HCT116 (cell line): Measurements from ENCODE around the gene DPF3. TPM values are rescaled to one million over a fixed set of nuclear protein-coding genes. Genes with fewer than 3 reads are reported as not detected.

ENCODE experiments used
- ATAC-seq: fragments of 200-7000 bp; cut with Tn5 transposase; 2 replicates; pipeline ENCODE4 v1.9.1; 2020; ENCODE audit warnings: mild to moderate bottlenecking, moderate library complexity
- BruUV-seq: library from RNA; stranded (reverse); fragments of 400-500 nt; replicated peaks from 2 replicates; lab custom pipeline; 2021; lab: Mats Ljungman, UMichigan
- CTCF ChIA-PET: fragments of 300-600 bp; sonication (Branson Sonifier 250); formaldehyde crosslinking; loops from one replicate; lab custom pipeline; 2021; ENCODE audit warnings: antibody characterized with exemption; lab: Charles Lee
- POLR2A ChIA-PET: fragments of 300-600, 350-600 bp; sonication (Branson Sonifier 250); formaldehyde crosslinking; loops from one replicate; lab custom pipeline; 2021; ENCODE audit warnings: antibody characterized with exemption; lab: Charles Lee
- RAD21 ChIA-PET, 2 experiments: fragments of 300-600 bp; sonication (Branson Sonifier 250); formaldehyde crosslinking; loops; one replicate each; lab custom pipeline; 2023; ENCODE audit warnings: low total read pairs in 2 of 2; ENCODE audit not compliant: uncharacterized antibody in 2 of 2, unreplicated experiment in 2 of 2, low non-redundant PET in 1 of 2; lab: Charles Lee
- DNase-seq: peaks from one replicate; pipeline ENCODE4 v3.0.0-alpha.2; 2010; ENCODE audit warnings: low read depth, low spot score
- H2AFZ ChIP-seq: fragments of 200-600 bp; shearing (Covaris generic), sonication (generic); 2 replicates; pipeline ENCODE4 v1.6.1; 2017; ENCODE audit warnings: low read depth, mixed run types, mixed read lengths, antibody characterized with exemption, low read length; ENCODE audit not compliant: poor library complexity, severe bottlenecking
- H3K27ac ChIP-seq: 2 replicates; pipeline ENCODE4 v1.5.1; 2012; ENCODE audit warnings: low read depth, low read length
- H3K27me3 ChIP-seq: fragments of 200-600 bp; sonication (generic); 2 replicates; pipeline ENCODE4 v1.6.1; 2016; ENCODE audit warnings: mixed run types, low read length, mixed read lengths; ENCODE audit not compliant: insufficient read depth
- H3K36me3 ChIP-seq, 2 experiments: fragments of 200-500 bp in 1 of 2; fragments of 200-600 bp in 1 of 2; sonication (Bioruptor generic) in 1 of 2; sonication (generic) in 1 of 2; 2 replicates each; pipeline versions ENCODE4 v1.5.1 to v1.6.1; 2014 to 2016; ENCODE audit warnings: low read length in 2 of 2, inconsistent platforms in 1 of 2, mixed read lengths in 1 of 2, mixed run types in 1 of 2; ENCODE audit not compliant: insufficient read depth in 2 of 2, control insufficient read depth in 1 of 2
- H3K4me1 ChIP-seq, 2 experiments: fragments of 200-600 bp in 1 of 2; sonication (generic) in 1 of 2; 2 replicates each; pipeline versions ENCODE4 v1.5.1 to v1.6.1; 2012 to 2017; ENCODE audit warnings: low read length in 2 of 2, inconsistent platforms in 1 of 2, mild to moderate bottlenecking in 1 of 2, mixed read lengths in 1 of 2, mixed run types in 1 of 2, moderate library complexity in 1 of 2; ENCODE audit not compliant: insufficient read depth in 2 of 2, control insufficient read depth in 1 of 2
- H3K4me2 ChIP-seq: fragments of 200-600 bp; sonication (generic); 2 replicates; pipeline ENCODE4 v1.6.1; 2017; ENCODE audit warnings: mixed run types, low read length, mixed read lengths
- H3K4me3 ChIP-seq, 2 experiments: fragments of 200-600 bp in 1 of 2; sonication (generic) in 1 of 2; replicated peaks in 1 of 2; 2 replicates each; pipeline ENCODE4 v1.5.1; 2011 to 2016; ENCODE audit warnings: low read length in 2 of 2, control low read depth in 1 of 2, low read depth in 1 of 2, mild to moderate bottlenecking in 1 of 2, mixed read lengths in 1 of 2, mixed run types in 1 of 2
- H3K79me2 ChIP-seq: fragments of 200-600 bp; sonication (generic); 2 replicates; pipeline ENCODE4 v1.6.1; 2017; ENCODE audit warnings: mild to moderate bottlenecking, mixed run types, low read length, moderate library complexity, mixed read lengths; ENCODE audit not compliant: insufficient read depth
- H3K9ac ChIP-seq: fragments of 200-600 bp; sonication (generic); 2 replicates; pipeline ENCODE4 v1.6.1; 2016; ENCODE audit warnings: low read length, mixed read lengths
- H3K9me2 ChIP-seq: fragments of 200-600 bp; sonication (generic), shearing (Covaris generic); 2 replicates; pipeline ENCODE4 v1.6.1; 2017; ENCODE audit warnings: mixed run types, mild to moderate bottlenecking, moderate library complexity; ENCODE audit not compliant: insufficient read depth
- H3K9me3 ChIP-seq, 2 experiments: fragments of 200-500 bp in 1 of 2; fragments of 200-600 bp in 1 of 2; sonication (Bioruptor generic) in 1 of 2; sonication (generic) in 1 of 2; 2 replicates each; pipeline ENCODE4 v1.6.1; 2014 to 2017; ENCODE audit warnings: low read length in 2 of 2, mixed read lengths in 2 of 2, inconsistent platforms in 1 of 2, low read depth in 1 of 2, mild to moderate bottlenecking in 1 of 2, mixed run types in 1 of 2, moderate library complexity in 1 of 2; ENCODE audit not compliant: control insufficient read depth in 1 of 2, insufficient read depth in 1 of 2
- H4K20me1 ChIP-seq: fragments of 200-600 bp; sonication (generic), shearing (Covaris generic); 2 replicates; pipeline ENCODE4 v1.6.1; 2017; ENCODE audit warnings: mixed run types, mild to moderate bottlenecking, moderate library complexity; ENCODE audit not compliant: insufficient read depth
- CTCF ChIP-seq, 3 experiments: fragments of 200-600 bp in 1 of 3; sonication (generic) in 1 of 3; IDR thresholded peaks in 2 of 3; conservative IDR thresholded peaks in 1 of 3; 2 replicates each; pipeline ENCODE4 v1.5.1; 2012 to 2017; ENCODE audit warnings: low read depth in 2 of 3, low read length in 2 of 3, antibody characterized with exemption in 1 of 3, borderline replicate concordance in 1 of 3, control low read depth in 1 of 3, mild to moderate bottlenecking in 1 of 3, mixed read lengths in 1 of 3, mixed run types in 1 of 3, moderate library complexity in 1 of 3; ENCODE audit not compliant: insufficient read depth in 1 of 3
- EGR1 ChIP-seq: IDR thresholded peaks from 2 replicates; pipeline ENCODE4 v1.6.1; 2012; ENCODE audit warnings: low read depth
- ELF1 ChIP-seq: IDR thresholded peaks from 2 replicates; pipeline ENCODE4 v1.6.1; 2012; ENCODE audit warnings: low read depth, borderline replicate concordance
- EZH2 ChIP-seq: fragments of 200-600 bp; sonication (generic); IDR thresholded peaks from 2 replicates; pipeline ENCODE4 v1.6.1; 2017; ENCODE audit warnings: antibody characterized with exemption, mixed run types
- EZH2phosphoT487 ChIP-seq: fragments of 200-600 bp; IDR thresholded peaks from 2 replicates; pipeline ENCODE4 v1.6.1; 2018; ENCODE audit warnings: antibody characterized with exemption, borderline replicate concordance
- JUND ChIP-seq: IDR thresholded peaks from 2 replicates; pipeline ENCODE4 v1.6.1; 2012
- POLR2A ChIP-seq: IDR thresholded peaks from 2 replicates; pipeline ENCODE4 v1.7.0; 2011; ENCODE audit warnings: borderline replicate concordance; ENCODE audit not compliant: insufficient read depth, insufficient read length; ENCODE audit errors: extremely low read depth
- POLR2AphosphoS5 ChIP-seq: IDR thresholded peaks from 2 replicates; pipeline ENCODE4 v1.6.1; 2011; ENCODE audit warnings: mild to moderate bottlenecking, low read depth, low read length, moderate library complexity
- SIN3A ChIP-seq: IDR thresholded peaks from 2 replicates; pipeline ENCODE4 v1.6.1; 2012; ENCODE audit warnings: low read depth
- SRF ChIP-seq: IDR thresholded peaks from 2 replicates; pipeline ENCODE4 v1.6.1; 2012; ENCODE audit warnings: low read depth
- TCF7L2 ChIP-seq: IDR thresholded peaks from 2 replicates; pipeline ENCODE4 v1.7.0; 2011; ENCODE audit warnings: borderline replicate concordance, inconsistent platforms; ENCODE audit not compliant: insufficient read depth, insufficient read length; ENCODE audit errors: extremely low read depth
- ZFX ChIP-seq: fragments of 450-650 bp; IDR thresholded peaks from 2 replicates; pipeline ENCODE4 v1.6.1; 2017
- ZNF274 ChIP-seq: fragments of 200-500 bp; sonication (Bioruptor generic); IDR thresholded peaks from 2 replicates; pipeline ENCODE4 v1.6.1; 2014; ENCODE audit warnings: mild to moderate bottlenecking, low read depth, low read length, inconsistent platforms
- intact Hi-C: fragments of 100-400 bp; cut with micrococcal nuclease; formaldehyde crosslinking; loops from 2 replicates; pipeline ENCODE4 v1.10.0; 2022
- total RNA-seq: library from RNA; stranded (reverse); gene quantifications from one replicate; pipeline ENCODE4 v1.2.1, GENCODE V29; 2021; ENCODE audit not compliant: unreplicated experiment

The DPF3 gene
- total RNA-seq, 1 experiment from 2014 or later, result 0.27 TPM

- Histone ChIP-seq H3K27me3 (no peaks in the 10 kb centered on the region), H3K4me3 (no peak overlapping the region), H3K4me1 (peaks cover 0 to 6% of the 10 kb centered on the region in 2 experiments; a peak in 3 of 4 replicates), H3K9me3 (no peaks in the 10 kb centered on the region), H3K9ac (no peak overlapping the region), H3K27ac (no peak overlapping the region), H2AFZ (no peak overlapping the region), H3K79me2 (no peaks in the 10 kb centered on the region), H3K36me3 (no peaks in the 10 kb centered on the region), H4K20me1 (no peaks in the 10 kb centered on the region), H3K4me2 (no peak overlapping the region), H3K9me2 (no peaks in the 10 kb centered on the region)
- ChIA-PET CTCF (no interaction called here), POLR2A (no interaction called here), RAD21 (no interaction called here)
- TF ChIP-seq ELF1 (no peak), ZNF274 (no peak), SIN3A (no peak), JUND (no peak), EZH2phosphoT487 (no peak), POLR2A (no peak), ZFX (no peak), SRF (no peak), CTCF (IDR thresholded peaks at IDR 0.05 in 2 of 3, conservative IDR thresholded peaks at IDR 0.05 in 1 of 3; ENCODE audit: borderline replicate concordance in 1 of 3, insufficient read depth in 1 of 3, low read depth in 2 of 3, low read length in 2 of 3) (no peak), TCF7L2 (no peak), EGR1 (no peak), POLR2AphosphoS5 (no peak), EZH2 (no peak)
- DNase-seq (no peak), ATAC-seq (no peak)
- intact Hi-C loops, result no loop called here
- no TSS peak for BruUV-seq
Observed at GRCh38 chr14:72714094-72714493, 179.8 kb downstream of the DPF3 start.
